ENCODE measurements around the gene RFX1. TPM values are rescaled to one million over a fixed set of nuclear protein-coding genes. Genes with fewer than 3 reads are reported as not detected.

RFX1 gene
- total RNA-seq, 2 donors from 2014 or later = 17.1 to 24.3 TPM

DNA sequence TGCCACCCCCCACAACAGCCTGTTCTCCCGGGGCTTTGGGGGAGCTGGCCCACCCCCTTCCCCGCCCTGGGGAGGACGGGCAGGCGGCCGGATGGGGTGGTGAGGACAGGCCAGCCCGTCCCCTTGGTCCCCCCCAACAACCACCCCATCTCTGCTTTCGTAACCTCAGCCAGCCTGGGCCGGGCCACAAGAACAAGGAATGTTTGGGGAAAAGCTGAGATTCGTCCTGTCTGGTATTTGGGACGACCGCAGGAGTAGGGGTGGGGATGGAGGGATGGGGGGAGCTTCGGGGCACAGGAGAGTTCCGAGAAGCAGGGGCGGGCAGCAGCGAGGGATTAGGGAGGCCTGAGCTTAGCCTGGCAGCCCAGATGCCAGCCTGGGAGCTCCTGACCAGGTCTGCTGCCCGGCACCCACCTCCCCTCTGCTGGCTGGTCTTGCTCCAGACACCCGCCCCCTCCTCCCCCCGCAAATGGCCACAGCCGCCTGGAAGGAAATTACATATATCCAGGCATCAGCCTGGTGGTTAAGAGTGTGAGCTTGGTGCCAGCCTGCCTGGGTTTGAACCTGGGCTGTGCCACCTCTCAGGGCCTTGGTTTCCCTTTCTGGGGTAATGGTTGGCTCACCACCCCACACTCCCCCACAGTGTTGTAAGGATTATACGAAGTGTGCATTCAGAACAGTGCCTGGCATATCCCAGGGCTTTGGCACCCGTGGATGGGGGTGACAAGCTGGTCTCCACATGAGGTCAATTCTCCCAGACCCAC lies 67.6 kb downstream of the RFX1 start, which contains the start of gene PODNL1:
PODNL1 (minus strand) TSS at position 117 of the 764 bp plus-strand sequence. CDS start 236 bp downstream, outside the sequence.
- H3K27me3 Mint-ChIP-seq (ENCODE audit: insufficient read depth) = no peaks in the 10 kb centered on the region
- H3K4me3 Mint-ChIP-seq = no peak within 1 kb of the TSS
- TF ChIP-seq, protein P1, sequence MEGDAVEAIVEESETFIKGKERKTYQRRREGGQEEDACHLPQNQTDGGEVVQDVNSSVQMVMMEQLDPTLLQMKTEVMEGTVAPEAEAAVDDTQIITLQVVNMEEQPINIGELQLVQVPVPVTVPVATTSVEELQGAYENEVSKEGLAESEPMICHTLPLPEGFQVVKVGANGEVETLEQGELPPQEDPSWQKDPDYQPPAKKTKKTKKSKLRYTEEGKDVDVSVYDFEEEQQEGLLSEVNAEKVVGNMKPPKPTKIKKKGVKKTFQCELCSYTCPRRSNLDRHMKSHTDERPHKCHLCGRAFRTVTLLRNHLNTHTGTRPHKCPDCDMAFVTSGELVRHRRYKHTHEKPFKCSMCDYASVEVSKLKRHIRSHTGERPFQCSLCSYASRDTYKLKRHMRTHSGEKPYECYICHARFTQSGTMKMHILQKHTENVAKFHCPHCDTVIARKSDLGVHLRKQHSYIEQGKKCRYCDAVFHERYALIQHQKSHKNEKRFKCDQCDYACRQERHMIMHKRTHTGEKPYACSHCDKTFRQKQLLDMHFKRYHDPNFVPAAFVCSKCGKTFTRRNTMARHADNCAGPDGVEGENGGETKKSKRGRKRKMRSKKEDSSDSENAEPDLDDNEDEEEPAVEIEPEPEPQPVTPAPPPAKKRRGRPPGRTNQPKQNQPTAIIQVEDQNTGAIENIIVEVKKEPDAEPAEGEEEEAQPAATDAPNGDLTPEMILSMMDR (conservative IDR thresholded peaks at IDR 0.05) = no peak
- Histone ChIP-seq H3K9ac (ENCODE audit: extremely low read depth, low read length, poor library complexity, severe bottlenecking) (no peak within 1 kb of the TSS), H3K27me3 (ENCODE audit: control insufficient read depth, insufficient read depth, low read length, poor library complexity, severe bottlenecking) (no peaks in the 10 kb centered on the region), H3K4me3 (ENCODE audit: low read length) (no peak within 1 kb of the TSS), H3K36me3 (ENCODE audit: control insufficient read depth, insufficient read depth, low read length) (no peaks in the 10 kb centered on the region), H3K27ac (ENCODE audit: low read depth, low read length) (no peak within 1 kb of the TSS), H3K4me1 (ENCODE audit: control insufficient read depth, insufficient read depth, low read length) (no peaks in the 10 kb centered on the region), H3K9me3 (ENCODE audit: control insufficient read depth, low read length) (no peaks in the 10 kb centered on the region)
- peaks cover 2% of the 10 kb centered on the region for H3K4me1 Mint-ChIP-seq
- H3K9me3 Mint-ChIP-seq = peaks cover 9% of the 10 kb centered on the region
- H3K36me3 Mint-ChIP-seq (ENCODE audit: low read depth) = no peaks in the 10 kb centered on the region
- DNase-seq = no peak
- no peak within 1 kb of the TSS for H3K27ac Mint-ChIP-seq
- 74 to 90% methylated on average over 4 to 21 of the region's 21 CpGs for WGBS, 2 experiments (ENCODE audit: insufficient coverage in 1 of 2, insufficient read length in 1 of 2)

- H3K27me3 Mint-ChIP-seq (ENCODE audit: insufficient read depth) = no peaks in the 10 kb centered on the region
- H3K9me3 Mint-ChIP-seq = peaks cover 6% of the 10 kb centered on the region
- Histone ChIP-seq H3K36me3 (ENCODE audit: control insufficient read depth, insufficient read depth, low read length) (no peaks in the 10 kb centered on the region), H3K9me3 (ENCODE audit: control insufficient read depth, low read length) (no peaks in the 10 kb centered on the region), H3K4me1 (ENCODE audit: control insufficient read depth, insufficient read depth, low read length) (no peaks in the 10 kb centered on the region), H3K27me3 (ENCODE audit: control insufficient read depth, insufficient read depth, low read length, poor library complexity, severe bottlenecking) (no peaks in the 10 kb centered on the region), H3K4me3 (ENCODE audit: low read length) (no peak overlapping the region), H3K27ac (ENCODE audit: low read depth, low read length) (no peak overlapping the region), H3K9ac (ENCODE audit: extremely low read depth, low read length, poor library complexity, severe bottlenecking) (no peak overlapping the region)
- H3K4me3 Mint-ChIP-seq = no peak overlapping the region
- no peaks in the 10 kb centered on the region for H3K36me3 Mint-ChIP-seq (ENCODE audit: low read depth)
- 59 to 69% methylated on average over 4 to 29 of the region's 29 CpGs for WGBS, 2 experiments (ENCODE audit: insufficient coverage in 1 of 2, insufficient read length in 1 of 2)
- DNase-seq = no peak
- no peak overlapping the region for H3K27ac Mint-ChIP-seq
- peaks cover 2% of the 10 kb centered on the region for H3K4me1 Mint-ChIP-seq
- TF ChIP-seq, protein P1 (conservative IDR thresholded peaks at IDR 0.05) = no peak
These were observed 68.4 kb downstream of the RFX1 start for GRCh38 chr19:13937479-13938300.

GRCh38 chr19:13935765-13936510 lies 70.2 kb downstream of the RFX1 start:
- H3K36me3 ChIP-seq (ENCODE audit: control insufficient read depth, insufficient read depth, low read length) = no peaks in the 10 kb centered on the region
- H3K27me3 ChIP-seq (ENCODE audit: control insufficient read depth, insufficient read depth, low read length, poor library complexity, severe bottlenecking) = no peaks in the 10 kb centered on the region
- DNase-seq = peak; percentile 82
- no peak overlapping the region for H3K27ac Mint-ChIP-seq
- no peaks in the 10 kb centered on the region for H3K36me3 Mint-ChIP-seq (ENCODE audit: low read depth)
- H3K27me3 Mint-ChIP-seq (ENCODE audit: insufficient read depth) = no peaks in the 10 kb centered on the region
- H3K4me1 Mint-ChIP-seq = peaks cover 2% of the 10 kb centered on the region
- H3K9me3 Mint-ChIP-seq = no peaks in the 10 kb centered on the region
- TF ChIP-seq, protein P1 (conservative IDR thresholded peaks at IDR 0.05) = no peak
- H3K4me3 ChIP-seq (ENCODE audit: low read length) = no peak overlapping the region
- WGBS, 2 experiments (ENCODE audit: insufficient coverage in 1 of 2, insufficient read length in 1 of 2) = 72 to 84% methylated on average over 8 to 19 of the region's 22 CpGs
- no peak overlapping the region for H3K27ac ChIP-seq (ENCODE audit: low read depth, low read length)
- no peak overlapping the region for H3K9ac ChIP-seq (ENCODE audit: extremely low read depth, low read length, poor library complexity, severe bottlenecking)
- H3K4me1 ChIP-seq (ENCODE audit: control insufficient read depth, insufficient read depth, low read length) = no peaks in the 10 kb centered on the region
- no peaks in the 10 kb centered on the region for H3K9me3 ChIP-seq (ENCODE audit: control insufficient read depth, low read length)
- no peak overlapping the region for H3K4me3 Mint-ChIP-seq

Measured in endodermal cell (in vitro differentiated cells).